Caco-2 (cell line): ENCODE results near the gene MMP13. TPM values are rescaled to one million over a fixed set of nuclear protein-coding genes. Genes with fewer than 3 reads are reported as not detected.
A peak's percentile ranks its signal among the peaks of the same experiment; 100 is the strongest.

Experiments
- BruUV-seq: library from RNA; stranded (reverse); fragments of 400-500 nt; replicated peaks from 2 replicates; lab custom pipeline; 2021; lab: Mats Ljungman, UMichigan
- CTCF ChIA-PET: fragments of 300-600 bp; sonication (Branson Sonifier 250); formaldehyde crosslinking; loops from one replicate; lab custom pipeline; 2022; ENCODE audit warnings: antibody characterized with exemption; lab: Charles Lee
- POLR2A ChIA-PET: fragments of 300-600 bp; sonication (Branson Sonifier 250); formaldehyde crosslinking; loops from one replicate; lab custom pipeline; 2022; ENCODE audit warnings: antibody characterized with exemption; lab: Charles Lee
- DNase-seq, 2 experiments: peaks; one replicate each; pipeline versions ENCODE4 v3.0.0 to v3.0.0-alpha.2; 2020 to 2022
- H3K27me3 ChIP-seq: replicated peaks from 2 replicates; pipeline ENCODE4 v1.6.0; 2011; ENCODE audit warnings: low read length; ENCODE audit not compliant: control insufficient read depth, insufficient read depth
- H3K36me3 ChIP-seq: 2 replicates; pipeline ENCODE4 v1.5.1; 2011; ENCODE audit warnings: low read length; ENCODE audit not compliant: control insufficient read depth, insufficient read depth
- H3K4me1 ChIP-seq: fragments of 250-450 bp; sonication (Bioruptor Pico); 2 replicates; pipeline ENCODE4 v1.5.1; 2020; ENCODE audit warnings: mild to moderate bottlenecking
- H3K4me3 ChIP-seq: 2 replicates; pipeline ENCODE4 v1.5.1; 2011; ENCODE audit warnings: low read depth, mild to moderate bottlenecking, control low read depth, low read length
- H3K9me3 ChIP-seq: fragments of 250-450 bp; sonication (Bioruptor Pico); 2 replicates; pipeline ENCODE4 v1.5.1; 2020; ENCODE audit warnings: mild to moderate bottlenecking, moderate library complexity
- H3K27ac Mint-ChIP-seq: one replicate; pipeline ENCODE4 v1.8.0; 2022; ENCODE audit warnings: mixed read lengths; ENCODE audit not compliant: unreplicated experiment
- H3K27me3 Mint-ChIP-seq: one replicate; pipeline ENCODE4 v1.8.0; 2022; ENCODE audit warnings: mixed read lengths; ENCODE audit not compliant: insufficient read depth, unreplicated experiment
- H3K36me3 Mint-ChIP-seq: one replicate; pipeline ENCODE4 v1.8.0; 2022; ENCODE audit warnings: mild to moderate bottlenecking, mixed read lengths; ENCODE audit not compliant: insufficient read depth, unreplicated experiment
- H3K4me1 Mint-ChIP-seq: one replicate; pipeline ENCODE4 v1.8.0; 2022; ENCODE audit warnings: low read depth, mixed read lengths; ENCODE audit not compliant: unreplicated experiment
- H3K4me3 Mint-ChIP-seq: one replicate; pipeline ENCODE4 v1.8.0; 2022; ENCODE audit warnings: mild to moderate bottlenecking, moderate library complexity, mixed read lengths; ENCODE audit not compliant: unreplicated experiment
- H3K9me3 Mint-ChIP-seq: one replicate; pipeline ENCODE4 v1.8.0; 2022; ENCODE audit warnings: mixed read lengths; ENCODE audit not compliant: unreplicated experiment
- intact Hi-C: fragments of 100-400 bp; cut with micrococcal nuclease; formaldehyde crosslinking; loops from one replicate; pipeline ENCODE4 v1.10.0; 2022; ENCODE audit not compliant: unreplicated experiment
- total RNA-seq: library from RNA; stranded (reverse); gene quantifications from 2 replicates; pipeline ENCODE4 v1.2.3, GENCODE V29; 2022
- TF ChIP-seq, protein P1 (sequence below), 2 experiments: fragments of 200-600 bp in 1 of 2; IDR thresholded peaks; 1 replicate in 1 of 2; 2 replicates in 1 of 2; pipeline versions ENCODE4 v1.5.1 to v1.8.0; 2011 to 2022; ENCODE audit warnings: antibody characterized with exemption in 1 of 2, control low read depth in 1 of 2, inconsistent platforms in 1 of 2, low read depth in 1 of 2, low read length in 1 of 2, mild to moderate bottlenecking in 1 of 2, moderate library complexity in 1 of 2; ENCODE audit not compliant: insufficient read depth in 1 of 2, severe bottlenecking in 1 of 2, unreplicated experiment in 1 of 2

Gene MMP13
- total RNA-seq, 1 experiment from 2014 or later, result not detected

- no peaks in the 10 kb centered on the region for H3K36me3 ChIP-seq
- no peak for DNase-seq
- H3K4me3 ChIP-seq, result no peak overlapping the region
- H3K4me3 Mint-ChIP-seq, result no peak overlapping the region
- BruUV-seq, result no TSS peak
- H3K36me3 Mint-ChIP-seq, result no peaks in the 10 kb centered on the region
- no peaks in the 10 kb centered on the region for H3K9me3 ChIP-seq
- intact Hi-C loops, result no loop called here
- no peaks in the 10 kb centered on the region for H3K27me3 Mint-ChIP-seq
- no peaks in the 10 kb centered on the region for H3K4me1 Mint-ChIP-seq
- H3K27me3 ChIP-seq, result no peaks in the 10 kb centered on the region
- no peaks in the 10 kb centered on the region for H3K9me3 Mint-ChIP-seq
- ChIA-PET CTCF (no interaction called here), POLR2A (no interaction called here)
- TF ChIP-seq, protein P1, sequence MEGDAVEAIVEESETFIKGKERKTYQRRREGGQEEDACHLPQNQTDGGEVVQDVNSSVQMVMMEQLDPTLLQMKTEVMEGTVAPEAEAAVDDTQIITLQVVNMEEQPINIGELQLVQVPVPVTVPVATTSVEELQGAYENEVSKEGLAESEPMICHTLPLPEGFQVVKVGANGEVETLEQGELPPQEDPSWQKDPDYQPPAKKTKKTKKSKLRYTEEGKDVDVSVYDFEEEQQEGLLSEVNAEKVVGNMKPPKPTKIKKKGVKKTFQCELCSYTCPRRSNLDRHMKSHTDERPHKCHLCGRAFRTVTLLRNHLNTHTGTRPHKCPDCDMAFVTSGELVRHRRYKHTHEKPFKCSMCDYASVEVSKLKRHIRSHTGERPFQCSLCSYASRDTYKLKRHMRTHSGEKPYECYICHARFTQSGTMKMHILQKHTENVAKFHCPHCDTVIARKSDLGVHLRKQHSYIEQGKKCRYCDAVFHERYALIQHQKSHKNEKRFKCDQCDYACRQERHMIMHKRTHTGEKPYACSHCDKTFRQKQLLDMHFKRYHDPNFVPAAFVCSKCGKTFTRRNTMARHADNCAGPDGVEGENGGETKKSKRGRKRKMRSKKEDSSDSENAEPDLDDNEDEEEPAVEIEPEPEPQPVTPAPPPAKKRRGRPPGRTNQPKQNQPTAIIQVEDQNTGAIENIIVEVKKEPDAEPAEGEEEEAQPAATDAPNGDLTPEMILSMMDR (IDR thresholded peaks at IDR 0.05; ENCODE audit: insufficient read depth in 1 of 2, low read depth in 1 of 2, low read length in 1 of 2, severe bottlenecking in 1 of 2, unreplicated experiment in 1 of 2), result no peak
- H3K27ac Mint-ChIP-seq, result no peak overlapping the region
- no peaks in the 10 kb centered on the region for H3K4me1 ChIP-seq
Measured at GRCh38 chr11:102920118-102920684, 35.3 kb downstream of the MMP13 start.

DNA sequence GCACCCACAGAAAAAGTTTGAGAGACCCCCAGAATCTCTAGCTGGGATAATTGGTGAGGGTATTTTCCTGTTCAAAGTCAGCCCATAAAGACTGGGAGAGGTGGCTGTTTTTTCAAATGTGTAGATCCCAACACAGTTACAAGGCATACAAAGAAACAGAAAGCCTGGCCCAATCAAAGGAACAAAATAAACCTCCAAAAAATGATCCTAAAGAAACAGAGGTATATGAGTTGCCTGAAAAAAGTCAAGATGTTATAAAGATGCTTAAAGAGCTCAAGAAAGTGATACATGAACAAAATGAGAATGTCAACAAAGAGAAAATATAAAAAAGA is 40.5 kb downstream of the MMP13 start:
- no peaks in the 10 kb centered on the region for H3K27me3 ChIP-seq
- POLR2A ChIA-PET, result interaction anchor here (1.0 kb wide), 1 partner anchor 15 kb away, joined by 3 read pairs; no protein-coding TSS in a partner anchor
- Mint-ChIP-seq H3K4me3 (no peak overlapping the region), H3K27me3 (no peaks in the 10 kb centered on the region), H3K9me3 (no peaks in the 10 kb centered on the region), H3K4me1 (no peaks in the 10 kb centered on the region), H3K27ac (no peak overlapping the region), H3K36me3 (no peaks in the 10 kb centered on the region)
- H3K36me3 ChIP-seq, result no peaks in the 10 kb centered on the region
- intact Hi-C loops, result no loop called here
- TF ChIP-seq, protein P1 (IDR thresholded peaks at IDR 0.05; ENCODE audit: insufficient read depth in 1 of 2, low read depth in 1 of 2, low read length in 1 of 2, severe bottlenecking in 1 of 2, unreplicated experiment in 1 of 2), result no peak
- no peak overlapping the region for H3K4me3 ChIP-seq
- BruUV-seq, result no TSS peak
- no peak for DNase-seq
- CTCF ChIA-PET, result interaction anchor here (0.7 to 2.5 kb wide), 10 partner anchors 8 to 182 kb away, joined by 3 to 19 read pairs (median 5); no protein-coding TSS in a partner anchor
- H3K4me1 ChIP-seq, result no peaks in the 10 kb centered on the region
- 0 out of 2 replicates have a peak, but pooled peaks cover 3% of the 10 kb centered on the region for H3K9me3 ChIP-seq

GRCh38 chr11:102914238-102915043 is 41.1 kb downstream of the MMP13 start:
- POLR2A ChIA-PET, result interaction anchor here (1.0 kb wide), 1 partner anchor 15 kb away, joined by 3 read pairs; no protein-coding TSS in a partner anchor
- intact Hi-C loops, result loop anchor here (1.0 kb wide), 3 partner anchors 27 to 181 kb away; no protein-coding TSS in a partner anchor

More at GRCh38 chr11:102914238-102915043, 41.1 kb downstream of the MMP13 start:
- H3K4me3 ChIP-seq, result no peak overlapping the region
- BruUV-seq, result no TSS peak
- no peak overlapping the region for H3K27ac Mint-ChIP-seq
- peaks cover under 1% of the 10 kb centered on the region for H3K9me3 Mint-ChIP-seq
- no peaks in the 10 kb centered on the region for H3K36me3 Mint-ChIP-seq
- no peak overlapping the region for H3K4me3 Mint-ChIP-seq
- H3K9me3 ChIP-seq, result 0 out of 2 replicates have a peak, but pooled peaks cover 3% of the 10 kb centered on the region
- H3K4me1 Mint-ChIP-seq, result no peaks in the 10 kb centered on the region
- peak in 1 of 2 experiments; percentile 58 for DNase-seq
- CTCF ChIA-PET, result interaction anchor here (0.6 to 2.5 kb wide), 11 partner anchors 9 to 181 kb away, joined by 3 to 19 read pairs (median 5); no protein-coding TSS in a partner anchor
- TF ChIP-seq, protein P1 (IDR thresholded peaks at IDR 0.05; ENCODE audit: insufficient read depth in 1 of 2, low read depth in 1 of 2, low read length in 1 of 2, severe bottlenecking in 1 of 2, unreplicated experiment in 1 of 2), result peak; percentile 79 to 88
- H3K36me3 ChIP-seq, result no peaks in the 10 kb centered on the region
- H3K4me1 ChIP-seq, result no peaks in the 10 kb centered on the region
- H3K27me3 Mint-ChIP-seq, result no peaks in the 10 kb centered on the region
- no peaks in the 10 kb centered on the region for H3K27me3 ChIP-seq
